Prostate gland (tissue), 1 donor: ENCODE results near the gene MNT.

Experiments
- POLR2A ChIP-seq: fragments of 450-650 bp; IDR thresholded peaks from one replicate; pipeline ENCODE4 v1.6.1; 2016; ENCODE audit warnings: antibody characterized with exemption, mild to moderate bottlenecking
- POLR2AphosphoS5 ChIP-seq: sonication (generic); formaldehyde crosslinking; IDR thresholded peaks from one replicate; pipeline ENCODE4 v1.6.1; 2017; ENCODE audit warnings: antibody characterized with exemption

DNA sequence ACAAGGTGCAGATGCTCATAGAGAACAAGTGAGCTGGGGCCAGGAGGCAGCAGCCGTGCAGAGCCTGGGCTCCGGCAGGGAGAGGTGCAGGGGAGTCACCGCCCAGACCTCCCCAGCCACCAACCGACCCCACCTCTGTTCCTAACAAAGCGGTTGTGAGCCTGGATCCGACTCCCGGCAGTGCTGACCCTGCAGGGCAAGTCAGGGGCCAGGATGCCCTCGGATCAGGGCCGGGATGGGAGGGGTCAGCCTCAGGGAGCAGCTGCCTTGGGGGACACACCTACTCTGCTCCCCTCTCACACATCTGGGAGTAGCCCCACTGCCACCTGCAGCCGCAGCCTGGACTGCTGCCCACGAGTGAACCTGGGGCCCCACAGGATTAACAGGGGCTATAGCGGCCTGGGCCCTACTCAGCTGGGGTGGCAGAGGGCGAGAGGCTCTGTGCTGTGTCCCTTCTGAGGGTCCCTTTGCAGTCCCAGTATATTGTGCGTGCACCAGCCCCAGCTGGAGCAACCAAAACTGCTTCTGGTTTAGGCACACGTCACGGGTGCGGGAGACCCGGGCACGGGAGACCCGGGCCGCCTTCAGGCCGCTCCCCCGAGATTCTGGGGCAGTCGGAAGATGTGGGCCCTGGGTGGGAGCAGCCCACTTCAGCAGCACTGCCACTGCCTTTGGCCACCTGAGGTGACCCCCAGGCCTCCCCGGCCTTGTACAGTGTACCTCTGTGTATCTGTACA is 21.2 kb downstream of the MNT start:
- TF ChIP-seq POLR2A (no peak), POLR2AphosphoS5 (no peak)
